Globus pallidus (tissue), 1 donor: ENCODE measurements around the gene KRT83.
"Not testable (repeated sequence)": the region's sequence is repeated elsewhere in the genome, so short reads cannot be mapped to it uniquely, and the experiment has no call there.

Experiments
- DNase-seq: peaks from one replicate; pipeline ENCODE4 v3.0.0-alpha.2; 2015; ENCODE audit warnings: low spot score

Gene KRT83

DNA sequence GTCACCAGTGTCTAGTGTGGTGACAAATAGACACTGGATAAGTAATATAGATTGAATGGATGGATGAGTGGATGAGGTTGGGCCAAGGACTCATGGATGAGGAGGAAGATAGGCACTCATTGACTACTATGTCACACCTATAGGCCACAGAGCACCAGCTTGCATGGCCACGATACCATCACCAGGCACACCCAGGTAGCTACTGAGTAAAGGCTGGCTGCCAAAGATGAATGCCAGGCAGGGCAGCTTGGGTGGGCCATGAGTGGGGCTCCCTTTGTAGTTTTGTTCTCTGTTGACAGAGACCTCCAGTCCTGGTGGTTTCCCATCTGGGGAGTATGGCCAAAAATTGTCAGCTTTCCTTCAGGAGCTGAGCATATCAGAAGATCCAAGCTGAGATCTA, 11.2 kb upstream of the KRT83 start:
- DNase-seq: no peak

- DNase-seq: no peak
These were observed 10.6 kb upstream of the KRT83 start for GRCh38 chr12:52331833-52332232.

GRCh38 chr12:52331039-52331438, 9.8 kb upstream of the KRT83 start:
- no peak for DNase-seq

GRCh38 chr12:52327830-52328500, 6.8 kb upstream of the KRT83 start:
- no peak for DNase-seq

GRCh38 chr12:52327052-52327829, 6.0 kb upstream of the KRT83 start:
- DNase-seq: peak; percentile 85

- DNase-seq: no peak
These were observed 2.9 kb upstream of the KRT83 start for GRCh38 chr12:52324153-52324444.

GRCh38 chr12:52323416-52324152, 2.4 kb upstream of the KRT83 start:
- no peak for DNase-seq

DNA sequence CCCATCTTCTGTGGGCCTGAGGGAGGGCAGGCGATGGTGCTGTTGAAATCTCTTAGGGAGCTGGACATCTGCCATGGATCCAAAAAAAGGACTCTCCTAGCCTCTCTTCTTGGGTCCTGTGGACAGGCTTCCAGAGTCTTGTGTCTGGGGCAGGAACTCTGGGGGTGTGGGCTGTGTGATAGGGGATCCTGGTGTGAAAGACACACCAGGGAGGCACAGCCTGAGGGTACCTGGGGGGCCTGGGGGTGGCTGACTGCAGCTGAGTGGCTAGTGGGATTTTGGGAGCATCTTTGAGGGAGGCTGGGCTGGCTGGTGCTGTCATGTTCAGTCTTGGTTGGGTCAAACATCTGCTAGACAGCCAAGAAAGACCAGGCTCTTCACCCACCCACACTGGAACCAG, 1.8 kb upstream of the KRT83 start:
- DNase-seq: no peak

DNA sequence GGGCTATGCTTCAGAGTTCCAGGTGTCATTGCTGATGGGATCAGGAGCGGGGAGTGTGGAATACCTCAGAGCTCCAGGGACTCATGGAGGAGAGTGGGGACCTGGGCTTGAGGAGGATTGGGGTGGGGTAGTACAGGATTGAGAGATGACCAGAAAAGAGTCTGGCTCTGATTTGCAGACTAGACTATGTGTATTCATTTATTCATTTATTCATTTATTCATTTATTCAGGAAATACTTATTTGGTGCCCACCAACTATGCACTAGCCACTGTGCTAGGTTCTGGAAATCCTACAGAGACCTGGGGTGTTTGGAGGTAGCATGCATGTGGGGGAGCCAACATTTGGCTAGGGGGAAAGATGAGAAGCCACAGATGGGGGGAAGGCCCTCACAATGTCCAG, 871 bp upstream of the KRT83 start:
- no peak for DNase-seq

DNA sequence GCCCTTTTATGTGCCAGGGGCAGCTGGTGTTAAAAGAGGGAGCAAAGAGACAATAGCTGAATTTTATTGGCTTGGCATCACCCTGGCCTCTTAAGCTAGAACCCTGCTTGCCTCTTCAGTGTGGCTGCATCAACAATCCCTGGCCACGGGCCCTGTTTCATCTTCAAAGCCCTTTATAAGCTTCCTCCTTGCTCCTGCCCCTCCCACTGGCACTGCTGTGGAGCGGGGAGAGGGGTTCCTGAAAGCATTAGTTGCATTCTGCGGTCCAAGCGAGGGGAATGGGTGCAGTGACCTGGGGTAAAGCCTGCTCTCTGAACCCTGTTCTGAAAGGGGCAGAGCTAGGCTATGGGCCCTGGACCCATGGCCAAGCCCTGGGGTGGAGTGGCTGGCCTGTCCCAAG, 220 bp upstream of the KRT83 start:
- peak; percentile 72 for DNase-seq

DNA sequence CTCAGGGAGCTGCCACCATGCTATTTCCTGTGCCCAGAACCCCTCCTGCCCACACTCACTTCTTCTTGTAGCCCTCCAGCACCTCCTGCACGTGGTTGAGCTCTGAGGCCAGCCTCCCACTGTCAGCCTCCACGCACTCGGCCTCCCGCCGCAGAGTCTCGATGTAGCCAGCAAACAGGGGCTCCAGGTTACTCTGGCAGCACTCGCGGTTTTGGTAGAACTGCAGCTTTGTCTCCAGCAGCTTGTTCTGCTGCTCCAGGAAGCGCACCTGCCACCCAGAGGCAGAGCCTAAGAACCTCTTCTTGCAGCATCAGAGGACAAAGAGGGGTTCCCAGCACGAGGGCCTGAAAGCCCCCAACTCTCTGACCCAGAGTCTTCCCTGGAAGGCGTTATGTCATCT, 2.1 kb downstream of the KRT83 start:
- DNase-seq: no peak

- DNase-seq: no peak
These were observed 2.8 kb downstream of the KRT83 start for GRCh38 chr12:52318241-52318990.

DNA sequence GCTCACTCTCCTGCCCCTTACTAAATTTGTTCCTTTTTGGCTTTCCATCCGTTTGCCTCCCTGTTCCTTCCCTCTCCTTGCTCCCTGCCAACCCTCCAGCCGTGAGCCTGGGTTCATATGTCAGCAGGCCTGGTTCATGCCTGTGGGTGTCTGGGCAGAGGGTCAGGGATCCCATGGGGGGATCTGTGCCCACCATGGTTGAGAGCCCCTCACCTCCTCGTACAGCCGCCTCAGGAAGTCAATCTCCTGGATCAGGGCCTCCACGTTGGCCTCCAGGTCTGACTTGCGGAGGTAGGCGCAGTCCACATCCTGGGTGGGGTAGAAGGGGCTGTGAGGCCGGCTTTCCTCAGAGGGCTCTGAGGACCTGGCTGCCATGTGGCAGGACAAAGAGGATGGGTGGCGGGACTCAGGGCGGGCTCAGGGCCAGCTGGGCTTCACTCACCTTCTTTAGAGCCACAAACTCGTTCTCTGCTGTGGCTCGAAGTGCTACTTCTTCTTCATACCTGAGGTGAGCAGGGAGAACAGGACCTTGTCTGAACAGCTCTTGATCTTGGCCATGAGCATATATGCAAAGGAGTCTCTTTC, 3.6 kb downstream of the KRT83 start:
- no peak for DNase-seq

DNA sequence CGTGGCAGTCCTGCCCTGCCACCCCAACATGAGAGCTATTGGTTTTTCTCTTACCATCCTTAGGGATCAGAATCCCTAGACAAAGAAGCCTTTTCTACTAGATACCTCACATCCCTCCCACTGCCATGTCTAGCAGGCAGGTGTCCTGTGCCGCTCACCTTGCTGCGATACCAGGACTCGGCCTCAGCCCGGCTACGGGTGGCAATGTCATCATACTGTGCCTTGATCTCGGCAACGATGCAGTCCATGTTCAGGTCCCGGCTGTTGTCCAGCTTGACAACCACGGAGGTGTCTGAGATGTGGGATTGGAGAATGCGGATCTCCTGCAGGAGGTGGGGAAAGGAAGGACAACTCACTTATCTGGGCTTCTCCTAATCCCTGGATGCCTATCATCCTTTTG, 4.5 kb downstream of the KRT83 start:
- no peak for DNase-seq

DNA sequence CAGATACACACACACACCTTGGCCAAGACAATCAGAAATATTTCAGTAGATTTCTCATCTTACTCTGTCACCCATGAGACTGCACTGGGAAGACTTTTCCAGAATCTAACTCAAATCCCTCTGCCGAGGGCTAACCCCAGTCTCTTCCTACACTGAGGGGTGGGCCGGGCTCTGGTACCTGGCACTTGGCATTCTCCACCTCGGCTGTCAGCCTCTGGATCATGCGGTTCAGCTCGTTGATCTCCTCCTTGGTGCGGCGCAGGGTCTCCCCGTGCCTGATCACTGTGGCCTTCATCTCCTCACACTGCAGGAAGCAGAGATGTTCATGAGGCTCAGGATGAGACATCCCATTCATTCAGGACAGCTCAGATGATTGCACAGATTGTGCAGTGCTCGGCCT, 4.9 kb downstream of the KRT83 start:
- DNase-seq: no peak

GRCh38 chr12:52315721-52316120, 5.5 kb downstream of the KRT83 start:
- DNase-seq: not testable (repeated sequence)

- no peak for DNase-seq
These were observed 6.7 kb downstream of the KRT83 start for GRCh38 chr12:52314511-52314910.

DNA sequence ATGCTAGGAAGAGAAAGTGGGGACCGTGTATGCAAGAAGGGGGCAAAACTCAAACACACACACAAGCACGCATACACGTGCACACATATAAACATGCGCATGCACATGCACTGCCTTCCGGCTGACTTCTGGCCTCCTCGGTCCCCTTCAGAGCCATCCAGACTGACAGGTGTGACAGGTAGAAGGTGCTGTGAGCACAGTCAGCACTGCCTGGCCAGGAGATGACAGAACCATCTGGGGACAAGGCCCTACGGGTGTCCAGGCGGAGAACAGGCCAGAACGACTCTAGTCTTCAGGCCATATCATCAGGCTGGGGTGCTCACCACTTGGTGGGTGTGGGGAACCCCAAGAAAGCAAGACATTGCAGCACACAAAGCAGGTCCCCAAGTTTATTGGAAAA, 7.3 kb downstream of the KRT83 start:
- DNase-seq: no peak

DNA sequence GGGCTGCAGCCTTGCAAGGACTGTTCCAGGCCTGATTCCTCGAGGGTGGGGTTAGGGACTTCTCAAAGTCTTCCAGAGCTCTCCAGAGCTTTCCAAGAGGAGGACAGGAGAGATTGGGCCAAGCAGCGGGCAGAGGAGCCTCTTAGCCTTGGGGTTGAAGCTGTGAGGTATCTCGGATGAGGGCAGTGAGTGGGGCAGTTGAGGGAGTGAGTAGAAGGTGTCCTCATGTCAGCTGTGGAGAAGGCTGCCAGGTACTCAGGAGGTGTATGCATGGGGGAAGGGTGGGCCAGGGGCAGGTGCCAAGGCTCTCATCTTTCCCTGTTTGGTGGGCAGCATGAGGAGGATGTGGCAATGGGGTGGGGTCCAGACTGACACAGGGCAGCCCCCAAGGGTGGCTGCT, 7.7 kb downstream of the KRT83 start:
- no peak for DNase-seq

DNA sequence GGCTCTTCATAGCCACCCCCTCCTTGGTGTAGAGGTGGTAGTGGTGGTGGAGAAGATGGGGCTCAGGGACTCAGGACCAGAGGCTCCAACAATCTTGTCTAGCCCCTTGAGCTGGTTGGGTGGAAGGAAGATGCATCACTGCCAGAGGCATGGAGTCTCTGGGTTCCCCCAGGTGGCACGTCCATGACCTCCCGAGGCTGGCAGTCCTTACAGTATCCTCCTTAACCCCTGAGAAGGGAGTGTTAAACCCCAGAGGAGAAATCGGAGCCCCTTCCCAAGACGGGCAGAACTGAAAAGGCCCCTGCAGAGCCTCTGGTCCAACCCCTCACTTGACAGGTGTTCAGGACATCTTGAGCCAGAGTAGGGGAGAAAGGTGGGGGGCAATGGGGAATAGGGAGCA, 9.1 kb downstream of the KRT83 start:
- DNase-seq: no peak

DNA sequence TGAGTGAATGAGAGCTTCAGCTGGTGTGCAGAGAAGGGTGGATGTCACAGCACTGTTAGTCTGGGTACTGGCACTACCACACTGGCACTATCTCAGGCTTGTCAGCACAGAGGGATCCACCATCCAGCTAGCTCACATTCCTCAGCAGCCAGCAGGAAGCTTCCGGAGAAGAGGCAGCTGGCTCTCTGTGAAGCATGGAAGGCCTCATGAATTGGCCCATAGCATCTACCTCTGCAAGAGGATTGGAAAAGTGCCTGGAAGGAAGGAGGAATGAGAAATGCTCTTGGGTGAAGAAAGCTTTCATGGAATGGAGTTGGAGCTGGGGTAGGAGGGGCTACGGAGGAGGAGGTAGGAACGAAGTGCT, 9.9 kb downstream of the KRT83 start:
- no peak for DNase-seq

DNA sequence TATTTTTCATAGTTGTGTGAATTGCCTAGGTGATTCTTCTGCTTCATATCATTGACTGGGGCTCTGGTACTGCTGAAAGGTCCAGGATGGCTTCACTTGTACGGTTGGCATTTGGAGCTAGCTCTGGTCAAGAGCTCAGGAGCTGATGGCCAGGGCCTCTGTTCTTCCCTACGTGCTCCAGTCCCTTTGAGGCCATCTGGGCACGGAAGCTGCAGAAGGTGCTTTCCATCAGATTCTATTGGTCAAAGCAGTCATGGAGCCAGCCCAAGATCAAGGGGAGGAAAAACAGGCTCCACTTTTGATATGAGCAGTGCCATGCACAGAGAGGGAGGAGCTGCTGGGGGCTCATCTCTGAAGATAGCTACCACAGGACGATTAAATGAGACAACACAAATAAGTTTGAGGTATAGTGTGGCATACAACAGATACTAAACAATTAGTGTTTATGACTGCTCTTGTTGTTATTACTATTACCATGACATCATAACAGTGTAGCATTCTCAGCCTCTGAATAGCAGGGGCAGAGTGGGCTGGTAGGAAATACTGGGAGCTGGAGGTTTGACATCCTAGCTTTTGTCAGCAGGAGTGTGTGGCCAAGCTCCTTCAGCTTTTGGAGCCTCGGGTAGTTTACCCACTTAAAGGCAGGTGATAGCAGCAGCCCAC, 10.4 kb downstream of the KRT83 start:
- no peak for DNase-seq
